ENCODE data around the gene SPG21. TPM values are rescaled to one million over a fixed set of nuclear protein-coding genes. Genes with fewer than 3 reads are reported as not detected.

The SPG21 gene
- total RNA-seq, 1 experiment from 2014 or later: 89.1 TPM

DNA sequence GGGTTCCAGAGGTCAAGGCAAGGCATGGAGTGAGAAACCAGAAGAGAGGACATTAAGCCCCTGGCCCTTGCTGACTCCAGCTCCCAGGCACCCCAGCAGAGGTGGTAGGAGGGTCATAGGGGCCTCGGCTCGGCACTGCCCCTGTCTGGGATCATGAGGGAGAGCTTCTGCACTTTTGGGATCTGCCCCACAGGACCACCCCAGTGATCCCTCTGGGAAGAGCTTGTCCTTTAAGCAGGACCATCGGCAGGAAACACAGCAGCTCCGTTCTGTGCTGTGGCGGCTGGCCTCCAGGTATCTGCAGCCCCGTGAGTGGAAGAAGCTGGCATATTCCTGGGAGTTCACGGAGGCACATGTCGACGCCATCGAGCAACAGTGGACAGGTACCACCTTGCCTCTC is 42.5 kb downstream of the SPG21 start:
- Histone ChIP-seq H3K9me3 (ENCODE audit: low read depth, low read length, poor library complexity, severe bottlenecking) (no peaks in the 10 kb centered on the region), H3K27ac (ENCODE audit: low read depth, low read length, poor library complexity, severe bottlenecking) (no peak overlapping the region), H3K4me1 (ENCODE audit: insufficient read depth, low read length, poor library complexity, severe bottlenecking) (no peaks in the 10 kb centered on the region), H3K4me3 (ENCODE audit: low read depth, low read length, poor library complexity, severe bottlenecking) (no peak overlapping the region), H3K36me3 (ENCODE audit: insufficient read depth, low read length, poor library complexity, severe bottlenecking) (no peaks in the 10 kb centered on the region), H3K27me3 (replicated peaks; ENCODE audit: insufficient read depth, low read depth, low read length, poor library complexity) (no peaks in the 10 kb centered on the region)
- intact Hi-C loops (cut with micrococcal nuclease; ENCODE audit: unreplicated experiment): no loop called here
- no peak for DNase-seq (ENCODE audit: low spot score)
- ChIA-PET CTCF (no interaction called here), POLR2A (ENCODE audit: low non-redundant PET) (interaction anchor here (0.6 kb wide), 1 partner anchor 87 kb away, joined by 3 read pairs; no protein-coding TSS in a partner anchor)
- no peak for TF ChIP-seq EZH2 (IDR thresholded peaks at IDR 0.05; ENCODE audit: borderline replicate concordance, low read depth, low read length, poor library complexity, severe bottlenecking)
- TF ChIP-seq, protein P1, sequence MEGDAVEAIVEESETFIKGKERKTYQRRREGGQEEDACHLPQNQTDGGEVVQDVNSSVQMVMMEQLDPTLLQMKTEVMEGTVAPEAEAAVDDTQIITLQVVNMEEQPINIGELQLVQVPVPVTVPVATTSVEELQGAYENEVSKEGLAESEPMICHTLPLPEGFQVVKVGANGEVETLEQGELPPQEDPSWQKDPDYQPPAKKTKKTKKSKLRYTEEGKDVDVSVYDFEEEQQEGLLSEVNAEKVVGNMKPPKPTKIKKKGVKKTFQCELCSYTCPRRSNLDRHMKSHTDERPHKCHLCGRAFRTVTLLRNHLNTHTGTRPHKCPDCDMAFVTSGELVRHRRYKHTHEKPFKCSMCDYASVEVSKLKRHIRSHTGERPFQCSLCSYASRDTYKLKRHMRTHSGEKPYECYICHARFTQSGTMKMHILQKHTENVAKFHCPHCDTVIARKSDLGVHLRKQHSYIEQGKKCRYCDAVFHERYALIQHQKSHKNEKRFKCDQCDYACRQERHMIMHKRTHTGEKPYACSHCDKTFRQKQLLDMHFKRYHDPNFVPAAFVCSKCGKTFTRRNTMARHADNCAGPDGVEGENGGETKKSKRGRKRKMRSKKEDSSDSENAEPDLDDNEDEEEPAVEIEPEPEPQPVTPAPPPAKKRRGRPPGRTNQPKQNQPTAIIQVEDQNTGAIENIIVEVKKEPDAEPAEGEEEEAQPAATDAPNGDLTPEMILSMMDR (conservative IDR thresholded peaks at IDR 0.05; ENCODE audit: low read depth, low read length): no peak
- BruUV-seq (replicated peaks): no TSS peak

GRCh38 chr15:64944961-64945360 is 44.8 kb downstream of the SPG21 start:
- ChIA-PET POLR2A (ENCODE audit: low non-redundant PET) (no interaction called here), CTCF (no interaction called here)
- BruUV-seq (replicated peaks): no TSS peak
- no peaks in the 10 kb centered on the region for H3K36me3 ChIP-seq (ENCODE audit: insufficient read depth, low read length, poor library complexity, severe bottlenecking)
- DNase-seq (ENCODE audit: low spot score): no peak
- TF ChIP-seq EZH2 (IDR thresholded peaks at IDR 0.05; ENCODE audit: borderline replicate concordance, low read depth, low read length, poor library complexity, severe bottlenecking): no peak
- TF ChIP-seq, protein P1 (conservative IDR thresholded peaks at IDR 0.05; ENCODE audit: low read depth, low read length): no peak
- no peaks in the 10 kb centered on the region for H3K9me3 ChIP-seq (ENCODE audit: low read depth, low read length, poor library complexity, severe bottlenecking)
- no peaks in the 10 kb centered on the region for H3K4me1 ChIP-seq (ENCODE audit: insufficient read depth, low read length, poor library complexity, severe bottlenecking)
- no peak overlapping the region for H3K4me3 ChIP-seq (ENCODE audit: low read depth, low read length, poor library complexity, severe bottlenecking)
- intact Hi-C loops (cut with micrococcal nuclease; ENCODE audit: unreplicated experiment): no loop called here
- H3K27me3 ChIP-seq (replicated peaks; ENCODE audit: insufficient read depth, low read depth, low read length, poor library complexity): no peaks in the 10 kb centered on the region
- H3K27ac ChIP-seq (ENCODE audit: low read depth, low read length, poor library complexity, severe bottlenecking): no peak overlapping the region

DNA sequence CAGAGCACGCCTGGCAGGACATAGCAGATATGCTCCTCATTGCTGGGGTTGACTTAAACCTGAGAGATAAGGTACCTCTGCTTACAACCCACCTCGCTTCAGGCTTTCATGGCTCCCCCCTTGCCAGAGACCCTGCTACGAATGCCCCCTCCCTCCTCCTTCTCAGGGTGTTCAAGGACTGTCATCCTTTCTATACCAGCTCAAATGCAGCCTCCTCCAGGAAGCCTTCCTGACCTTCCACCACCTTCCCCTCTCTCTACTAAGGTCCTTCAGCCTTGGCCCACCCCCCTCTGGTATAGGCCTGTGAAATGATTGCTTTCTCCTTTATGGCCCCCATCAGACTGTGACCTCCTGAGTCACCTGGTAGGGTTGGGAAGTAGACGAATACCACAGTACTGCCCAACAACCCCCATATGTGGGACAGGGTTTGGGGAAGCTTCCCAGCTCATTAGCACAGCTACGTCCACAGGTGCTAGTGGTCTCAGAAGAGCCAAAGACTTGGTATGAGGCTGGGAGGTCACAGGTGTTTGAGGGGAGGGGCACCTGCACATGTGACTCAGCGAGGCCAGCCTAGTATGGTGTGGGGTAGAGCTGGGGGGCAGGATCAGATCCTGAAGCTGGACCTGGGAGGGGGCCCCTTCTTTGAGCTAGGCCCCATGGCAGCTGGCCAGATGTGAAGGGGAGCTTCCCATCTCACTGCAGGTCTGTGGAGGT is 46.0 kb downstream of the SPG21 start:
- TF ChIP-seq, protein P1 (conservative IDR thresholded peaks at IDR 0.05; ENCODE audit: low read depth, low read length): no peak
- no peak for TF ChIP-seq EZH2 (IDR thresholded peaks at IDR 0.05; ENCODE audit: borderline replicate concordance, low read depth, low read length, poor library complexity, severe bottlenecking)
- no peaks in the 10 kb centered on the region for H3K27me3 ChIP-seq (replicated peaks; ENCODE audit: insufficient read depth, low read depth, low read length, poor library complexity)
- no peak for DNase-seq (ENCODE audit: low spot score)
- no TSS peak for BruUV-seq (replicated peaks)
- H3K36me3 ChIP-seq (ENCODE audit: insufficient read depth, low read length, poor library complexity, severe bottlenecking): no peaks in the 10 kb centered on the region
- H3K4me3 ChIP-seq (ENCODE audit: low read depth, low read length, poor library complexity, severe bottlenecking): no peak overlapping the region
- H3K4me1 ChIP-seq (ENCODE audit: insufficient read depth, low read length, poor library complexity, severe bottlenecking): no peaks in the 10 kb centered on the region
- no peaks in the 10 kb centered on the region for H3K9me3 ChIP-seq (ENCODE audit: low read depth, low read length, poor library complexity, severe bottlenecking)
- ChIA-PET POLR2A (ENCODE audit: low non-redundant PET) (no interaction called here), CTCF (no interaction called here)
- intact Hi-C loops (cut with micrococcal nuclease; ENCODE audit: unreplicated experiment): no loop called here
- no peak overlapping the region for H3K27ac ChIP-seq (ENCODE audit: low read depth, low read length, poor library complexity, severe bottlenecking)
